TTC549 (cell line): ENCODE results near the gene TTC31.
"Not testable (repeated sequence)": the region's sequence is repeated elsewhere in the genome, so short reads cannot be mapped to it uniquely, and the experiment has no call there.

Experiments used
- FAIRE-seq: peaks from 2 replicates; lab custom pipeline; 2012; peaks lifted over from hg19 to GRCh38; lab: Jason Lieb, UNC

The TTC31 gene

DNA sequence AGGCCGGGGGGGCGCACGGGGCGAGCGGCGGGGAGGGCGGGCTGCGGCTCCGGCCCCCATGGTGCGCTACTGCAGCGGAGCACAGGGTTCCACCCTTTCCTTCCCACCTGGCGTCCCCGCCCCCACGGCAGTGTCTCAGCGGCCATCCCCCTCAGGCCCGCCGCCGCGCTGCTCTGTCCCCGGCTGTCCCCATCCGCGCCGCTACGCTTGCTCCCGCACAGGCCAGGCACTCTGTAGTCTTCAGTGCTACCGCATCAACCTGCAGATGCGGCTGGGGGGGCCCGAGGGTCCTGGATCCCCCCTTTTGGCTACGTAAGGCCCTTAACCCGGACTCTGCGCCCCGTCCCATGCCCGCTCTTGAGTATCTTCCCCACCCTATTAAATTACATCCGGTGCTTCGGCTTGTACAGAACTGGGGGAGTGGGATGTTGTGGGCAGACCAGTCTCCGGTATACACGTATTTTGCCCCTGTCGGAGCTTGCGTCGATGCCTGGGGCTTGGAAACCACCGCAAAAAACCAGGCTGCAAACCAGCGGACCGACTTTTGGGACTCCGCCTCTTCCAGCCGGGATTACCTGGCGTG lies 25.2 kb upstream of the TTC31 start:
- FAIRE-seq: no peak

DNA sequence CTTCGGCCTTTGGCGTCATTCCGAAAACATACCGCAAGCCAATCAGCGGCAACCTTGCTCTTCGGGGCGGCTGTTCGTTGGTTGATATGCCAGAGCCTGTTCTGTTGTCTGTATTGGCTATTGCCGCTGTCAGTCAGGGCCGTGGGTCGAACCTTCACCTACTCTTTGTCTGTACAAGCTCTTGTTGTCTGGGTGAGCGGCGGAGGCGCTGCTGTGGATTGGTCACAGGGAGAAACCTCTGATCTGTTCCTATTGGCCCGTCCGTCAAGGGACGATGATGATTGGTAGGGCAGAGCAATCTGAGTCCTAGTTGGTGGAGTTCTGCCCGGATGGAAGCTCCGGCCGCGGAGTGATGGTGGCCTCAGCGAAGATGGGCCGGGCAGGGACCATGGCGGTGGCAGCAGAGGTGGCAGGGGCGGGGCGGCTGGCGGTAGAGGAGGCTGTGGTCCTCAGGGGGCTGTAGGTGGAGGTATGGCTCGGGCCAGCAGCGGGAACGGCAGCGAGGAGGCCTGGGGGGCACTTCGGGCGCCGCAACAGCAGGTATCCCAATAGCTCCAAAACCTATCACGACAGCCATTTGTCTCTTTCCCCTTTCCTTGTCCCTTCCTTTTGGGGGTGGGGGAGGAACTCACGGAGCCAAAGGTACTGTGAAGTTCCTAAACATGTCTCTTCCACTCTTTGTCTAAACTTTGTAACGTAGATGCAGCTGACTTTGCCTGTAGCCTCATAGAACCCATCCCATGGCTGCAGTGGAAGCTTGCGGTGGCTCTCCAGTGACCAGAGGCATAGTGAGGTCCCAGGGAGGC lies 24.5 kb upstream of the TTC31 start, which contains the start of gene WBP1:
TSS of gene WBP1 (plus strand) at position 307 of the 806 bp plus-strand sequence. CDS start at position 472, 165 bp downstream.
- FAIRE-seq: peak; percentile 99

DNA sequence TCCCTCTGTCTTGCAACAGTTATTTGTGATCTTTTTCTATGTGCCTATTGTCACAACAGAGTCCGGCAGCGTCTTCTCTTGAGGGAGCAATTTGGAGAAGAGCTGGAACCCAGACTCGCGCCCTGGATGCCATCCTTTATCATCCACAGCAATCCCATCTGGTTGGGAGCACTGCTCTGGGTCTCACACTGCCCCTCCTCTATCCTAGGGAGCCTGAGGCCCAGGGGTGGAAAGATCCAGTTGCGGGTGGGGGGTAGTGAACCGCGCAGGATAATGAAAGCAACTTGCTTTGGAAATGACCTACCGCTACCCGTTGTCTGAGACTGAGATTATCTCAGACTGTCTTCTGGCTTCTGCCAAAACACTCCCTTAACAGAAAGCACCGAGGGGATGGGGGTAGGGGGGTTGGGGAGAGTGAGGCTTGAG lies 23.9 kb upstream of the TTC31 start:
- FAIRE-seq: no peak

GRCh38 chr2:74459503-74460118 lies 23.3 kb upstream of the TTC31 start:
- not testable (repeated sequence) for FAIRE-seq

DNA sequence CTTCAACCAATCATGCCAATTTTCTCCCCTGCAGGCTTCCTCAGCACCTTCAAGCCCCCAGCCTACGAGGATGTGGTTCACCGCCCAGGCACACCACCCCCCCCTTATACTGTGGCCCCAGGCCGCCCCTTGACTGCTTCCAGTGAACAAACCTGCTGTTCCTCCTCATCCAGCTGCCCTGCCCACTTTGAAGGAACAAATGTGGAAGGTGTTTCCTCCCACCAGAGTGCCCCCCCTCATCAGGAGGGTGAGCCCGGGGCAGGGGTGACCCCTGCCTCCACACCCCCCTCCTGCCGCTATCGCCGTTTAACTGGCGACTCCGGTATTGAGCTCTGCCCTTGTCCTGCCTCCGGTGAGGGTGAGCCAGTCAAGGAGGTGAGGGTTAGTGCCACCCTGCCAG lies 22.7 kb upstream of the TTC31 start:
- not testable (repeated sequence) for FAIRE-seq

DNA sequence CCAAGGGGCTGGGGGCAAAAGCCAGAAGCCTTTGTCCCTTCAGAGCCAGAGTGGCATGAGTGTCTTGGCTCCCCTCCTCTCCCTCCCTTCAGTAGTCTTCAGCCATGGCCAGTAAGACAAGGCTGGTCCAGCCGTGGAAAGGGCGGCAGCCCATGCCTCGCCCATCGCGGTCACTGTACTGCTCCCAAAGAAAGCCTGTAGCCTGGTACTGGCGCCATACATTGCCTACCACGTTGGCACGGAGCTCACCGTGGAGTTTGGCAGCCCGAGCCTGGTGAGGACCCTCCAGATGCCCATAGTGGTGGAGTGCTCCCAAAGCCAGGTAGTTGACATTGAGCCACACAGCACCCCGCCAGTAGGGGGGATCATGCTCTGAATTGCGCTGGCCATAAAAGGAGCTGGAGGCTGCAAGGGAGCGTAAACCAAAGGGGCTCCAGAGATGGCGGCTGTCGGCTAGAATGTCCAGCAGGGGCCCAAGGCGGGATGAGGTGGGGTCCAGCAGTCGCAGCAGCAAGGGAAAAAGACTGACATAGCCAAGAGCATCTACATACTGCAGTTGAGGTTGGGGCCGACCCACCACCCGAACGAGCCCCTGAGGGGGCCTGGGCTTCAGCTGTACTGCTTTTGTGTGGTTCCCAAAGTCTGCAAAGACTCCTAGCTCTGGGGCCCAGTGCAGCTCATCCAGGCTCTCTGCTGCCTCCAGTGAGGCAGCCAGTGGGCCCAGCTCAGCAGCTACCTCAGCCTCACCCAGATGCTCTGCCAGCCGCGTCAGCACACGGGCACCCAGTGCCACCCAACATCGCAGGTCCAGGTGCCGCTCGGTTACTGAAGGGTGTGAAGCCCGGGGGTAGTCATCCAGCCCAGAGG lies 21.5 kb upstream of the TTC31 start:
- FAIRE-seq: no peak

DNA sequence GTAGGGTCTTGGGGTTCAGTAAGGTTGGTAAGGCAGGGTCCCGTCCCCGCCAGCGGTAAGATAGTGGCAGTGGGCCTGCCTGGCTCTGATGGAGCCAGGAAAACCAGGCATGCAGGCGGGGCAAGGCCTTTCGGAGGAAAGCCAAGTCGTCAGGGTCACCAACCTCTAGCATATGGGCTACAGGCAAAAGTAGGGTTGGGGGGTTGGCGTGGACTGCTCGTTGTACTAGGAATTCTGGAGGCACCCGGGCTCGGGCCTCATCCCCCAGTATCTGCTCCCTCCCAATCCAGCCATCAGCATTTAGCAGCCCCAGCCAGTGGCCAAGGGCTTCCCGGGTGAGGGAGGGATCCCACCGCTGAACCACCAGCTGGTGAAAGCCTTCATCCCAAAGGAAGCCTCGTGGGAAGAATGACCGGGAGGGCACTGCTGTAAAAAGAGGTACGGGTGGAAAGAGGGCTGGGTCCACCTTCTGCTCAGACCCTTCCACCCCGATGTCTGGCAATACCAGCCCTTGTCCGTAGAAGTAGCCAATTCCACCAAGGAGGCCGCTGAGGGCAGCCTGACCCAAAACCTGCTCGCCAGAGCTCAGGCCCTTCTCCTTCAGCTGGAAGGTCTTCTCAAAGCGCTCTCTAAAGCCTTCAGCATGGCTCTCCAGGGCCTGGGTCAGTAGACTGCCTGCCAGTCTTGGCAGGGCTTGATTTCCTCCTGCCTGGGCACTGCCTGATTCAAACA lies 20.7 kb upstream of the TTC31 start:
- FAIRE-seq: no peak

DNA sequence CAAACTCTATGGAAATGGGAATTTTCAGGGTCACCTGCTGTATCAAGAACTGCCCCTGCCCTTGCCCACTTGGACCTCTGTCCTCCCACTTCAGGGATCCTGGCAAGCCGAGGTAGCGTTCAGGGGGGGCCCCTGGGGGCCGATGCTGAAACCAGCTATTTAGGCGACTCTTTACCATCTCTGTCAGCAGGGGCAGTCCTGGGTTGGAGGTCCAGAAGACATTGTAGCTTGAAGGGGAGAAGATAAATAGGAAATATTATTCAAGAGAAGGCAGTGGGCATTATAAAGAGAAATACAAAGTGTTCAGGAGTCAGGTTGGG lies 20.1 kb upstream of the TTC31 start:
- no peak for FAIRE-seq

DNA sequence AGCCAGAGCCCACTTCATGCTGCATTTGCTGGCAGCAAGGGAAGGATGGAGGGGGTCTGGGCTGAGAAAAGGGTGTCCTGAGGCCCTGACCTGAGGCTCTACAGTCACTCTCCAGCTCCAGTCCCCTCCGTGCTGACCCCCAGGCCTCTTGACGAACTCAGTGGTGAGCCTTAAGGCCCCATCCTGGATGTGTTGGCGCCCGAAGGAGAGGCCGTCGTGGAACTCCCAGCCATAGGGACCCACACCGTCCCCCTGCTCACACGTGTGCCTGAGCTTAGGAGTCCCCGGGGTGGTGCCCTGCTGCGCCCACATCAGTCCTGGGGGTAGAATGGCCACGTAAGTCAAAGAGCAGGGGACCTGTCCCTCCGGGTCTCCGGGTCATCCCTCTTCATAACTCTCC lies 18.5 kb upstream of the TTC31 start:
- FAIRE-seq: no peak

DNA sequence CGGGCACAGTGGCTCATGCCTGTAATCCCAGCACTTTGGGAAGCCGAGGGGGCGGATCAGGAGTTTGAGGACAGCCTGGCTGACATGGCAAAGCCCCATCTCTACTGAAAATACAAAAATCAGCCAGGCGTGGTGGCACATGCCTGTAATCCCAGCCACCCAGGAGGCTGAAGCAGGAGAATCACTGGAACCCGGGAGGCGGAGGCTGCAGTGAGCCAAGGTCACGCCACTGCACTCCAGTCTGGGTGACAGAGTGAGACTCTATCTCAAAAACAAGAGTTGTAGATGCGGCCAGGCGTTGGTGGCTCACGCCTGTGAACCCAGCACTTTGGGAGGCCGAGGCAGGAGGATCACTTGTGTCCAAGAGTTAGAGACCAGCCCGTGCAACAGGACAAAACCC lies 12.1 kb upstream of the TTC31 start:
- not testable (repeated sequence) for FAIRE-seq

DNA sequence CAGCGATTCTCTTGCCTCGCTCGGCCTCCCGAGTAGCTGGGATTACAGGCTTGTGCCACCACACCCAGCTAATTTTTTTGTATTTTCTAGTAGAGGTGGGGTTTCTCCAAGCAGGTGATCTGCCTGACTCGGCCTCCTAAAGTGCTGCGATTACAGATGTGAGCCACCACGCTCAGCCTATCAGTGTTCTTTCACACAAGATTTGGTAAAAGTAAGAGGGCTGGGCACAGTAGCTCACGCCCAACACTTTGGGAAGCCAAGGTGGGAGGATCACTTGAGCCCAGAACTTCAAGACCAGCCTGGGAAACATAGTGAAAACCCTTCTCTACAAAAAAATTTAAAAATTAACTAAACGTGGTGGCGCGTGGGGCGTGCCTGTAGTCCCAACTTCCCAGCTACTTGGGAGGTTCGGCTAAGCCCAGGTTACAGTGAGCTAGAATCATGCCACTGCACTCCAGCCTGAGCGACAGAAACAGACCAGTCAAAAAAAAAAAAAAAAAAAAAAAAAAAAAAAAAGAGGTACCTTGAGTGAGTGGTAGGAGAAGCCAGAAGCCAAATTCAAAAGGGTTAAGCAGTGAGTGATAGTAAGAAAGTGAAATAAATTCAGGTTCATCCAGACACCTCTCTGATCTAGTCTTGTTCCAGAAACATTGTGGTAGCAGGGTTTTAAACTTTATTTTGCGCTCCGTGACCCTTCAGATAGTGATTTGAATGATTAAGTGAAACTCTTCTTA lies 11.4 kb upstream of the TTC31 start:
- FAIRE-seq: no peak

DNA sequence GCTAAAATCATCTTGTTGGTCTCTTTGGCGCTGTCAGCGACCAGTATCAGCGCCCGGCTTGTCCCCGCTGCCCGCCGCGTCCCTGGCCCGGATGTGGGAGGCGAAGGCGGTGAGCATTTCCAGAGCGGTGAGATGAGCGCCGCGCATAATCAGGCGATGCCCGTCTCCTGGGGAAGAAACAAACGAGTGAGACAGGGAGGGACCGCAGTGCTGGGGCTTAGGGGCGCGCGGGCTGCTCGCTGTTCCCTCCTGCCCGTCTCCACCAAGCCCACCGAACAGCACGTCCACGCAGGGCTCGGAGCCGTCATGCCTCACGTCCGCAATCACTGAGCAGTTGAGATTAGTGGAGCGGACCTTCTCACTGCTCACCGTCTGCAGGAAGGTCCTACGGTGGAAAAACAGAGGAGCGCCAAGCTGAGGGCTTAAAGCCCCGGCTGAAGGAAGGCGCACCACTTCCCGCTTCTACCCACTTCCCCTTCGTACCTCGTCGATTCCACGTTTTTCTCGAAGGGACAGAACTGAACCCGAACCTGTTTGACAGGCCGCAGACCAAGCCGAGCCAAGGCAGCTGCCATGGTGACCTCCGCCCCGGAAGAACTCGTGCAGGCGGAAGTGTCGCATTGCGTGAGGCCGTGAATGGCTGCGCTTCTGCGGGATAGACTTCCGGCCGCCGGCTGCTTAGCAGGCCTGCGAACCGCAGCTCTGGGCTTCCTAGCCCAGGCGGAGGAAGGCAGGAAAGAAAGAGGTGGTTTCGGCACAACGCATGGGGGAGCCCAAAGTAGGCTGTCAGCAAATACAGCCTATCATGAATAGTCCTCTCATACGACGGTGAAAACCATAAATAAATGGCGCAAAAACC lies 10.6 kb upstream of the TTC31 start, which contains the start of gene MRPL53:
TSS of gene MRPL53 (minus strand) at position 595 of the 859 bp plus-strand sequence. CDS start at position 575, 20 bp downstream.
- FAIRE-seq: peak; percentile 60

GRCh38 chr2:74472945-74473258 lies 10.0 kb upstream of the TTC31 start:
- FAIRE-seq: no peak

- FAIRE-seq: no peak
Measured at GRCh38 chr2:74474481-74474880, 8.4 kb upstream of the TTC31 start.

DNA sequence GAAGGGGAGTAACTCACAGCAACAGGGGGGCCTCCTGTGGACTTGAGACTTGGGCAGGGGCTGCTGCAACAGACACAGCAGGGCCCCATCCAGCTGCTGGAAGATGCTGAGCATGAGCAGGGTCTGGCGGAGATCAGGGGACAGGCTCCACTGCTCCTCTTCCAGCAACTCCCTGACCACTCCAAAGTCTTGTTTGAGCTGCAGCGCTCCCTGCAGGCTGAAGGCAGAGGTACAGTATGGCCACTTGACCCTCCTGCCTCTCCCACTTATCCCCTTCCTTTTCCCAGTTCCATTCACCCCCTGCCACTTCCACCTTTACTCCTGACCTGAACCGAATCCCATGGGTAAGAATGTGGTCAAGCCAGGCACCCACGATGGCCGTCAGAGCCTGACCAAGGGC lies 8.0 kb upstream of the TTC31 start:
- no peak for FAIRE-seq

DNA sequence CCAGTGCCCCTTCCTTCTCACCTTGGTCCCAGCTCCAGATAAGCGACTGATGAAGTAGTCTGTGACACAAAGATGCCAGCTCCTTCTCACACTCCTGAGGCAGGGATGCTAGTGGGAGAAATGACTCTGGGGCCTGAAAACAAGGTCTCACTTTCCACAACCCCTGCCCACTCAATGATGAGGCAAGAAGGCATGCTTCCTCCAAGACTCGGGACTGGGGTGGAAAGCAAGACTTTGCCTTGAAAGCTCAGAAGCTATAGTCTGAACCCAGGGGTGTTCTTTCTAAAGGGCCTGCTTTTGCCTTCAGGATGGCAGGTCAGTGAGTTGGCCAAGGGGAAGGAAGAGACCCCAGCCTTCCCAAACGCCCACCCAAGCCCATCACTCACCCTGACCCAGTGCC lies 1.4 kb upstream of the TTC31 start:
- FAIRE-seq: no peak

DNA sequence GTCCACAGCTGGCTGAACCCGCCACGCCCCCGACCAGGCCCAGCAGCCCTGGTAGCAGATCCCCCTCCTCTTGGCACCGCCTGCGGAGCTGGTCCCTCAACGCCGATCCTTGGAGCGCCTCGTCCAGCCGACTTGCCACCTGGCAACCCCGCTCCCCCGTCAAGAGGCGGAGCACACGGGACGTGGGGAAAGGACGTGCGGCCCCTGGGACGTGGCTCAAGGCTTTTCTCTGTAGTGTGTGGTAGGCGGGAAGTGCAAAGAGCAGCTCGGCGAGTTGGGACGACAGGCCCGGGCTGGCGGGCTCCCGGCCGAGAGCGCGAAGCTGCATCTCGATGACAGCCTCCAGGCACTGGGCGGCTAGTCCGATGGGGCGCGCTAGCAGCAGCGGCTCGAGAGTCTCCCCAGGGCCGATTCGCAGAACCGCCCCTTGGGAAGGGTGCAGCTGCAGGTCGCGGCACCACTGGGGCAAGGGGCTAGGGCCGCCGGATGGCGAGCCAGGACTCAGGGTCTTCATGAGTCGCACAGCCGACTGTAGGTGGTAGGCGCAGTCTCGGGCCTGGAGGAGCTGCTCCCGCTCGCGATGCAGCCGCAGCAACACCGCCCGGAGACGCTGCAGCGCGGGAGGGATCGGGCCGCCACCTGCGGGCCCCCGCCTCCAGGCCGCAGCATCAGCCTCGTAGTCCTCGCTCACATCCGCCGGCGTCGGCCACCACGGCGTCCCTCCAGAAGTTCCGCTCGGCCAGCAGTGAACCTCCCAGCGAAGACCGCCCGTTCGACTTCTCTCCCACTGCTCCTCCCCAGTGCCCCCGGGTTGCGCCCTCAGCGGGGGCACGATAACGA lies 700 bp upstream of the TTC31 start:
- FAIRE-seq: no peak

GRCh38 chr2:74483675-74484164 lies 839 bp downstream of the TTC31 start:
- not testable (repeated sequence) for FAIRE-seq

- FAIRE-seq: no peak
Measured at GRCh38 chr2:74486141-74486540, 3.3 kb downstream of the TTC31 start.
